Lower leg skin (tissue), 4 donors: ENCODE data around the gene S100A2. TPM values are rescaled to one million over a fixed set of nuclear protein-coding genes. Genes with fewer than 3 reads are reported as not detected.

Source experiments
- DNase-seq, 2 donors: peaks; one replicate each; pipeline ENCODE4 v3.0.0-alpha.2; 2019; ENCODE audit warnings: low spot score in 2 of 2
- H3K4me3 ChIP-seq: fragments of 200-600 bp; sonication (generic); 2 replicates; pipeline ENCODE4 v1.5.1; 2017; ENCODE audit warnings: mild to moderate bottlenecking, low read depth; ENCODE audit not compliant: poor library complexity, severe bottlenecking
- POLR2A ChIP-seq, 2 donors: fragments of 450-650 bp; IDR thresholded peaks; one replicate each; pipeline ENCODE4 v1.6.1; 2016 to 2017; ENCODE audit warnings: antibody characterized with exemption in 2 of 2, mild to moderate bottlenecking in 1 of 2, moderate library complexity in 1 of 2
- WGBS, 2 donors: methylation state at CpG; one replicate each; pipeline ENCODE4 v1.1.5; 2018; 5-methylcytosine and 5-hydroxymethylcytosine counted together
- intact Hi-C: fragments of 100-400 bp; cut with DNase I; formaldehyde crosslinking; loops from one replicate; pipeline ENCODE4 v1.15.0; 2023; ENCODE audit warnings: low total_unique reads
- total RNA-seq, 4 donors: library from RNA; depleted of rRNA; stranded (reverse); fragments of >200 nt; gene quantifications; one replicate each; pipeline ENCODE4 v1.1.0, GENCODE V29; 2016
- TF ChIP-seq, protein P1 (sequence below), 3 donors: fragments of 450-650 bp; IDR thresholded peaks; one replicate each; pipeline ENCODE4 v1.5.1; 2016; ENCODE audit warnings: antibody characterized with exemption in 3 of 3, mild to moderate bottlenecking in 3 of 3, moderate library complexity in 2 of 3

S100A2 gene
- total RNA-seq, 4 donors from 2014 or later = 71.5 to 143 (median 96.4) TPM

DNA sequence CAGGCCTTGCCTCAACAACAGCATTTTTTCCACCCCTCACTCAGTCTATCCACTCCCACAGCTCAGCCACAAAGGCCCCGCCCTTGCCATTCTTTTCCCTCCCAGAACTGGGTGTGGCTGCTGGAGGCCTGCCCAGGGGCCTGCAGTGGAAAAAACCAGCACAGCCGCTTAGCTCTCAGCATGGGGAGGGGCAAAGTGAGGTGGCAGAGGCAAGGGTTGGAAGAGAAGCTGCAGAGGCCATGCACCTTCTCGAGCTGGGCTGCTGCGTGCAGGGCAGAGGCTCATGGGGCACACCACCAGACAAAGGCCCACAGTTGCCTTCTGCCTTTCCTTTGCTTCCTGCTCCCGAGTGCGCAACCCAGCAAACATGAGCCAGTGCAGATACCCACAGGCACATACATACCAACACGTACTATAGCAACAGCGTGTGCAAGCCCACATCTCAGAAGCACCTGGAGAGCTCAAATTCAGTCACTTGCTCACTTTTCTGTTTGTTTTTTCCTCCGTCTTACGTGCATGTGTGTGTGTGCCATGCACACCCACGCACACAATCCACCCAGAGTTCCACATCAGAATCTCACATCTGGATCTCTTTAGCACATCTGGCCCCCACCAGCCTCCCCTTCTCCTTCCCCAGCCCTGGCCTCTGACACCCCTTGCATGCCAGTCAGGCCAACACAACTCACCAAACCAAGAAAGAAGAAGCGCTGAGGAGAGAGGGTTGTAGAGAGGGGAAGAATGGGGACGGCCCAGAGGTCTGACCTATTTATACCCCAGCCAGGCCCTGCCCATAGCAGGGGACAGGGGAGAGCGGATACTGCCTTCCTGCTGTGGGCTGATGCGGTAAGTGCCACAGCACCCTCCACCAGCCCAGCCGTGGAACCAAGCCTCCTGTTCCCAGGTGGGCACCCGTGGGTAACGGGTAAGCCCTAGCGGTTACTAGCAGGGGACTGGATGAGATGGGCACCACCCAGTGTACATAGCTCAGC lies 20.3 kb downstream of the S100A2 start, which contains the start of gene S100A4:
S100A4 (minus strand) TSS at position 740 of the 989 bp plus-strand sequence. CDS start 1,012 bp downstream, outside the sequence.
- H3K4me3 ChIP-seq = peak within 1 kb of the TSS; percentile 41
- TF ChIP-seq POLR2A (IDR thresholded peaks at IDR 0.05) = peak in 1 of 2 donors; percentile 31
- TF ChIP-seq, protein P1, sequence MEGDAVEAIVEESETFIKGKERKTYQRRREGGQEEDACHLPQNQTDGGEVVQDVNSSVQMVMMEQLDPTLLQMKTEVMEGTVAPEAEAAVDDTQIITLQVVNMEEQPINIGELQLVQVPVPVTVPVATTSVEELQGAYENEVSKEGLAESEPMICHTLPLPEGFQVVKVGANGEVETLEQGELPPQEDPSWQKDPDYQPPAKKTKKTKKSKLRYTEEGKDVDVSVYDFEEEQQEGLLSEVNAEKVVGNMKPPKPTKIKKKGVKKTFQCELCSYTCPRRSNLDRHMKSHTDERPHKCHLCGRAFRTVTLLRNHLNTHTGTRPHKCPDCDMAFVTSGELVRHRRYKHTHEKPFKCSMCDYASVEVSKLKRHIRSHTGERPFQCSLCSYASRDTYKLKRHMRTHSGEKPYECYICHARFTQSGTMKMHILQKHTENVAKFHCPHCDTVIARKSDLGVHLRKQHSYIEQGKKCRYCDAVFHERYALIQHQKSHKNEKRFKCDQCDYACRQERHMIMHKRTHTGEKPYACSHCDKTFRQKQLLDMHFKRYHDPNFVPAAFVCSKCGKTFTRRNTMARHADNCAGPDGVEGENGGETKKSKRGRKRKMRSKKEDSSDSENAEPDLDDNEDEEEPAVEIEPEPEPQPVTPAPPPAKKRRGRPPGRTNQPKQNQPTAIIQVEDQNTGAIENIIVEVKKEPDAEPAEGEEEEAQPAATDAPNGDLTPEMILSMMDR (IDR thresholded peaks at IDR 0.05) = no peak
- 1 to 7% methylated on average over 19 of the region's 19 CpGs for WGBS, 2 donors
- intact Hi-C loops = no loop called here
- peak; percentile 97 to 99 for DNase-seq

DNA sequence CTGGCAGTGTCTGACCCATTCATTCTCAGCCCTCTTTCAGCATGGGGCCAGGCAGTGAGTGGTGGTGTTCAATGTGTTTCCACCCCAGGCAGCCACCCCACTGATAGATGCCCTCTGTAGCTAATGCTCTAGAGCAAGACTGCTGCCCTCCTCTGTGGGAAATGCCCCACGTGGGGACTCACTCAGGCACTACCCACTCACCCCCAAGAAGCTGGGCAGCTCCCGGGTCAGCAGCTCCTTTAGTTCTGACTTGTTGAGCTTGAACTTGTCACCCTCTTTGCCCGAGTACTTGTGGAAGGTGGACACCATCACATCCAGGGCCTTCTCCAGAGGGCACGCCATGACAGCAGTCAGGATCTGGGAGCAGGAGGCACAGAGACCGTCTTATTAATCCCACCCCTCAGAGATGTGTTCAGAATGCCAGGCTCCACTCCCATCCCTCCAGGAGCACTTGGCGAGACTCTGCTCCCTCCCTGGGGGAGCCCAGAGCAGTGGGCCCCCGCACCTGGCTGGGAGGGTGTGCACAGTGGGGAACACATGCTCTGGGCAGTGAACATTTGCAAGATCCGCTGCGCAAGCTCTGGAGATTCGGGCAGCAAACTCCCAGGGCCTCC lies 21.1 kb downstream of the S100A2 start:
- no peak for DNase-seq
- WGBS, 2 donors = 7 to 8% methylated on average over 9 to 10 of the region's 10 CpGs
- intact Hi-C loops = no loop called here
- TF ChIP-seq, protein P1 (IDR thresholded peaks at IDR 0.05) = no peak
- peak overlapping the region; percentile 14 for H3K4me3 ChIP-seq

DNA sequence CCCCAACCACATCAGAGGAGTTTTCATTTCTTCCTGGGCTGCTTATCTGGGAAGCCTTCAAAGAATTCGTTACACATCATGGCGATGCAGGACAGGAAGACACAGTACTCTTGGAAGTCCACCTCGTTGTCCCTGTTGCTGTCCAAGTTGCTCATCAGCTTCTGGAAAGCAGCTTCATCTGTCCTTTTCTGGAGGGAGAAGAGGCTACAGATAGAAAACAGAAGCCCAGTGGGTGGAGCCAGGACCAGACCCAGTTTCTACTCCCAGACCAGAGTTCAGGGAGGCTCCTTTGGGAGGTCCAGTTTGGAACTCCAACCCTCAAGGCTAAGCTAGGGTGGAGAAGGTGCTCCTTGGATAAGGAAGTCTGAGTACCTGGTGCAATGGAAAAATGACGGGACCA lies 21.9 kb downstream of the S100A2 start:
- TF ChIP-seq, protein P1 (IDR thresholded peaks at IDR 0.05) = no peak
- no peak for TF ChIP-seq POLR2A (IDR thresholded peaks at IDR 0.05)
- 42 to 68% methylated on average over 4 of the region's 4 CpGs for WGBS, 2 donors
- no peak for DNase-seq
- no peak overlapping the region for H3K4me3 ChIP-seq
- intact Hi-C loops = no loop called here

DNA sequence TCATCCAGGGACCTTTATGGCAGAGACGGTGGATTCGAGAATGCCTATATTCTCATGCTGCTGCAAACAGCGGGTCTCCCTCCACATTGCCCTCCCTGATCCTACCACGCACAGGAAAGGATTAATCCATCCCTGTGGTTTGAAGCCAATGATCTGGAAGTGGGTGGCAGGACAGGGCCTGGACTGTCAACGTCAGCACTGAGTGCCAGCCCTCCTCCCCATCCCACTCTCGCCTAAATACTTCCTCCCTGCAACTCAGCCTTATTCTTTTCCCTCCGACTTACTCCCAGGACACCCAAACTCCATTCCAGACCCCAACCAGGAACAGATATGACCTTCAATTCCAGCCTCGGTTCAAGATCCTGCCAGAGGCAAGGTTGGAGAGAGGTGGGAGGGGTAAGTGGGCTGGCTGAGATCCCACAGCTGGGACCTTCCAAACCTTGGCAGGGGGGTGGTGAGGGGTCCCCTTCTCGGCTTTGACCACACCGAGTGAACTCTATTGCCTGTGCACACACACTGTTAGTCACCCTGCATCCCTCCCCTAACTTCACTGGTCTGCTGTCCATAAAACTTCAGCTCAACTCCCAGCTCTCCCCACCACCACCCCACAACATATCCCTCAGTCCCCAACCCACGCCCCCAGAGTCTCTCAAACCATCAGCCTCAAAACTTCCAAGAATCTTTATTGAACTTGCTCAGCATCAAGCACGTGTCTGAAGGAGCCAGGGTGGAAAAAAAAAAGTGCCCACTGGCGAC lies 22.5 kb downstream of the S100A2 start:
- peak in 1 of 2 donors; percentile 80 for DNase-seq

More for the DNA sequence above, 22.5 kb downstream of the S100A2 start:
- no peak for TF ChIP-seq POLR2A (IDR thresholded peaks at IDR 0.05)
- TF ChIP-seq, protein P1 (IDR thresholded peaks at IDR 0.05) = no peak
- WGBS, 2 donors = 54 to 55% methylated on average over 13 of the region's 13 CpGs
- intact Hi-C loops = no loop called here
- no peak overlapping the region for H3K4me3 ChIP-seq
